IMR-90 (cell line): ENCODE measurements around the gene PPARG. TPM values are rescaled to one million over a fixed set of nuclear protein-coding genes. Genes with fewer than 3 reads are reported as not detected.

Experiments used
- ATAC-seq: fragments of 200-7000 bp; cut with Tn5 transposase; 2 replicates; pipeline ENCODE4 v1.9.1; 2020; ENCODE audit warnings: low read depth, mild to moderate bottlenecking, moderate library complexity
- BruUV-seq: library from RNA; stranded (reverse); fragments of 400-500 nt; replicated peaks from 2 replicates; lab custom pipeline; 2021; lab: Mats Ljungman, UMichigan
- CTCF ChIA-PET: fragments of 300-600 bp; formaldehyde crosslinking; extraction: SDS; loops from one replicate; lab custom pipeline; 2021; ENCODE audit warnings: antibody characterized with exemption; lab: Yijun Ruan, JAX
- POLR2A ChIA-PET: fragments of 300-600 bp; sonication (Branson Sonifier 250); formaldehyde crosslinking; loops from one replicate; lab custom pipeline; 2022; ENCODE audit warnings: antibody characterized with exemption; ENCODE audit not compliant: unreplicated experiment; lab: Charles Lee
- DNase-seq: peaks from one replicate; pipeline ENCODE4 v3.0.0; 2013
- H2AFZ ChIP-seq: replicated peaks from 2 replicates; pipeline ENCODE3; 2013; ENCODE audit warnings: low read length, mild to moderate bottlenecking; ENCODE audit not compliant: poor library complexity
- H2AK5ac ChIP-seq: 2 replicates; pipeline ENCODE4 v1.6.1; 2013; ENCODE audit warnings: low read depth, low read length, inconsistent platforms
- H2AK9ac ChIP-seq: replicated peaks from 2 replicates; pipeline ENCODE3; 2013; ENCODE audit warnings: mild to moderate bottlenecking, low read depth, low read length, moderate library complexity; ENCODE audit not compliant: poor library complexity
- H2BK120ac ChIP-seq: 2 replicates; pipeline ENCODE4 v1.6.1; 2013; ENCODE audit warnings: low read depth, low read length, inconsistent platforms
- H2BK15ac ChIP-seq: 3 replicates; pipeline ENCODE4 v1.6.1; 2013; ENCODE audit warnings: low read depth, low read length, inconsistent platforms
- H2BK20ac ChIP-seq: 2 replicates; pipeline ENCODE4 v1.6.1; 2013; ENCODE audit warnings: low read depth, mild to moderate bottlenecking, inconsistent platforms, low read length, moderate library complexity
- H2BK5ac ChIP-seq: 2 replicates; pipeline ENCODE4 v1.6.1; 2013; ENCODE audit warnings: mild to moderate bottlenecking, low read depth, low read length, inconsistent platforms; ENCODE audit not compliant: poor library complexity, severe bottlenecking
- H3K14ac ChIP-seq: replicated peaks from 2 replicates; pipeline ENCODE4 v1.6.1; 2013; ENCODE audit warnings: low read depth, low read length, inconsistent platforms
- H3K18ac ChIP-seq: 2 replicates; pipeline ENCODE4 v1.6.1; 2013; ENCODE audit warnings: low read depth, low read length, control low read depth
- H3K23ac ChIP-seq: 2 replicates; pipeline ENCODE4 v1.6.1; 2013; ENCODE audit warnings: low read depth, low read length, inconsistent platforms
- H3K27ac ChIP-seq: 2 replicates; pipeline ENCODE4 v1.5.1; 2013; ENCODE audit warnings: mild to moderate bottlenecking, control low read depth, low read length; ENCODE audit not compliant: insufficient read depth
- H3K27me3 ChIP-seq: 2 replicates; pipeline ENCODE4 v1.6.1; 2013; ENCODE audit warnings: low read length; ENCODE audit not compliant: control insufficient read depth, insufficient read depth
- H3K36me3 ChIP-seq: 2 replicates; pipeline ENCODE4 v1.6.1; 2013; ENCODE audit warnings: low read length, mixed read lengths; ENCODE audit not compliant: control insufficient read depth, insufficient read depth
- H3K4ac ChIP-seq: 2 replicates; pipeline ENCODE4 v1.6.1; 2013; ENCODE audit warnings: low read depth, low read length, inconsistent platforms
- H3K4me1 ChIP-seq: 2 replicates; pipeline ENCODE4 v1.6.1; 2013; ENCODE audit warnings: low read length, mixed read lengths; ENCODE audit not compliant: control insufficient read depth, insufficient read depth
- H3K4me2 ChIP-seq: 2 replicates; pipeline ENCODE4 v1.6.1; 2013; ENCODE audit warnings: low read depth, mild to moderate bottlenecking, control low read depth, low read length, moderate library complexity
- H3K4me3 ChIP-seq: 2 replicates; pipeline ENCODE4 v1.5.1; 2013; ENCODE audit warnings: low read depth, mild to moderate bottlenecking, control low read depth, low read length, moderate library complexity; ENCODE audit not compliant: insufficient read depth
- H3K56ac ChIP-seq: 2 replicates; pipeline ENCODE4 v1.6.1; 2013; ENCODE audit warnings: low read length, inconsistent platforms; ENCODE audit not compliant: insufficient read depth; ENCODE audit errors: extremely low read depth
- H3K79me1 ChIP-seq, 2 experiments: 2 replicates each; pipeline ENCODE4 v1.6.1; 2013; ENCODE audit warnings: low read length in 2 of 2, inconsistent platforms in 1 of 2, low read depth in 1 of 2
- H3K9ac ChIP-seq: 2 replicates; pipeline ENCODE4 v1.6.1; 2013; ENCODE audit warnings: low read depth, low read length, control low read depth
- H3K9me1 ChIP-seq: 2 replicates; pipeline ENCODE4 v1.6.1; 2013; ENCODE audit warnings: low read length, inconsistent platforms; ENCODE audit not compliant: insufficient read depth
- H3K9me3 ChIP-seq: 2 replicates; pipeline ENCODE4 v1.6.1; 2013; ENCODE audit warnings: low read length; ENCODE audit not compliant: control insufficient read depth, insufficient read depth
- H4K20me1 ChIP-seq: 2 replicates; pipeline ENCODE4 v1.6.1; 2013; ENCODE audit warnings: low read length, inconsistent platforms; ENCODE audit not compliant: insufficient read depth
- H4K5ac ChIP-seq: 2 replicates; pipeline ENCODE4 v1.6.1; 2013; ENCODE audit warnings: mild to moderate bottlenecking, low read depth, low read length, control low read depth
- H4K8ac ChIP-seq, 2 experiments: 2 replicates each; pipeline ENCODE4 v1.6.1; 2013; ENCODE audit warnings: low read depth in 2 of 2, low read length in 2 of 2, control low read depth in 1 of 2, inconsistent platforms in 1 of 2
- H4K91ac ChIP-seq: 2 replicates; pipeline ENCODE4 v1.6.1; 2013; ENCODE audit warnings: low read depth, low read length, inconsistent platforms; ENCODE audit not compliant: insufficient read depth
- CHD1 ChIP-seq: IDR thresholded peaks from 2 replicates; pipeline ENCODE4 v1.6.1; 2012; ENCODE audit warnings: low read depth, low read length, improper control_type of control experiment
- ELK1 ChIP-seq: fragments of 150-350 bp; IDR thresholded peaks from 2 replicates; pipeline ENCODE4 v1.6.1; 2016; ENCODE audit warnings: low read depth, mild to moderate bottlenecking, low read length, moderate library complexity, borderline replicate concordance
- MAFK ChIP-seq: IDR thresholded peaks from 2 replicates; pipeline ENCODE4 v1.6.1; 2012; ENCODE audit warnings: low read depth, low read length, improper control_type of control experiment
- MAZ ChIP-seq: IDR thresholded peaks from 2 replicates; pipeline ENCODE4 v1.6.1; 2012; ENCODE audit warnings: low read depth, mild to moderate bottlenecking, low read length, improper control_type of control experiment, moderate library complexity, borderline replicate concordance
- NFE2L2 ChIP-seq: fragments of 150-350 bp; IDR thresholded peaks from 2 replicates; pipeline ENCODE4 v1.6.1; 2016; ENCODE audit warnings: low read depth, mild to moderate bottlenecking, low read length
- RAD21 ChIP-seq: IDR thresholded peaks from 2 replicates; pipeline ENCODE4 v1.6.1; 2012; ENCODE audit warnings: low read length, improper control_type of control experiment
- SMC3 ChIP-seq: fragments of 150-350 bp; IDR thresholded peaks from 2 replicates; pipeline ENCODE4 v1.6.1; 2016; ENCODE audit warnings: low read depth, mild to moderate bottlenecking, antibody characterized with exemption, low read length, moderate library complexity
- WGBS, 2 experiments: methylation state at CpG; one replicate each; pipeline versions ENCODE4 v1.1.5 to v1.1.7; 2013; ENCODE audit warnings: missing lambda C conversion rate in 2 of 2; ENCODE audit not compliant: insufficient read length in 1 of 2; ENCODE audit errors: extremely low coverage in 2 of 2; 5-methylcytosine and 5-hydroxymethylcytosine counted together
- dilution Hi-C: fragments of 300-500 bp; cut with HindIII; formaldehyde crosslinking; loops from one replicate; pipeline ENCODE4 v1.14.3; 2018; ENCODE audit warnings: low sequenced_read_pairs; ENCODE audit not compliant: unreplicated experiment
- in situ Hi-C: fragments of 300-500 bp; cut with MboI; formaldehyde crosslinking; loops from 3 replicates; pipeline ENCODE4 v1.14.3; 2019; ENCODE audit warnings: low sequenced_read_pairs, inconsistent platforms, mixed read lengths
- intact Hi-C: fragments of 100-400 bp; cut with micrococcal nuclease; formaldehyde crosslinking; loops from 2 replicates; pipeline ENCODE4 v1.10.0; 2022
- polyA plus RNA-seq, 3 experiments: library from polyadenylated mRNA; depleted of rRNA; stranded (reverse); fragments of >200 nt; gene quantifications; 2 replicates each; pipeline ENCODE4 v1.2.3, GENCODE V29; 2012; ENCODE audit warnings: low replicate concordance in 1 of 3
- total RNA-seq: library from RNA; depleted of rRNA; stranded (reverse); fragments of >200 nt; gene quantifications from 2 replicates; pipeline ENCODE4 v1.2.3, GENCODE V29; 2012
- TF ChIP-seq, protein P1 (sequence below): conservative IDR thresholded peaks from 2 replicates; pipeline ENCODE4 v1.5.1; 2012; ENCODE audit warnings: mild to moderate bottlenecking, low read depth, low read length, improper control_type of control experiment

The PPARG gene
- total and polyA plus RNA-seq, 2 of the 4 experiments (the other 2 are of a cell fraction) = 11.2 to 23.8 TPM

GRCh38 chr3:12328132-12328836 lies 39.4 kb downstream of the PPARG start:
- Histone ChIP-seq H2AK9ac (no peak overlapping the region), H2BK120ac (no peak overlapping the region), H4K8ac (no peak overlapping the region), H2BK5ac (no peak overlapping the region), H3K14ac (no peak overlapping the region), H3K9ac (no peak overlapping the region), H3K36me3 (no peaks in the 10 kb centered on the region), H3K27me3 (no peaks in the 10 kb centered on the region), H3K23ac (0 out of 2 replicates have a peak overlapping the region, but pooled peaks have one; percentile 20), H2AK5ac (no peak overlapping the region), H3K4ac (no peak overlapping the region), H4K5ac (no peak overlapping the region), H3K9me1 (no peaks in the 10 kb centered on the region), H3K9me3 (no peaks in the 10 kb centered on the region), H3K27ac (no peak overlapping the region), H3K4me2 (no peak overlapping the region), H3K4me1 (peaks cover 2% of the 10 kb centered on the region; the same call in 1 of the 2 replicates), H3K18ac (no peak overlapping the region), H4K20me1 (no peaks in the 10 kb centered on the region), H2BK15ac (no peak overlapping the region), H4K91ac (no peak overlapping the region), H3K79me1 (peaks cover 0 to 6% of the 10 kb centered on the region in 2 experiments; a peak in 2 of 4 replicates), H3K56ac (no peak overlapping the region), H3K4me3 (no peak overlapping the region), H2BK20ac (no peak overlapping the region), H2AFZ (no peak overlapping the region)
- BruUV-seq = no TSS peak
- ATAC-seq (0 out of 2 replicates have a peak, but pooled peaks have one; percentile 14), DNase-seq (no peak)
- in situ Hi-C loops = no loop called here
- dilution Hi-C loops = no loop called here
- ChIA-PET CTCF (no interaction called here), POLR2A (no interaction called here)
- TF ChIP-seq MAZ = no peak
- TF ChIP-seq, protein P1, sequence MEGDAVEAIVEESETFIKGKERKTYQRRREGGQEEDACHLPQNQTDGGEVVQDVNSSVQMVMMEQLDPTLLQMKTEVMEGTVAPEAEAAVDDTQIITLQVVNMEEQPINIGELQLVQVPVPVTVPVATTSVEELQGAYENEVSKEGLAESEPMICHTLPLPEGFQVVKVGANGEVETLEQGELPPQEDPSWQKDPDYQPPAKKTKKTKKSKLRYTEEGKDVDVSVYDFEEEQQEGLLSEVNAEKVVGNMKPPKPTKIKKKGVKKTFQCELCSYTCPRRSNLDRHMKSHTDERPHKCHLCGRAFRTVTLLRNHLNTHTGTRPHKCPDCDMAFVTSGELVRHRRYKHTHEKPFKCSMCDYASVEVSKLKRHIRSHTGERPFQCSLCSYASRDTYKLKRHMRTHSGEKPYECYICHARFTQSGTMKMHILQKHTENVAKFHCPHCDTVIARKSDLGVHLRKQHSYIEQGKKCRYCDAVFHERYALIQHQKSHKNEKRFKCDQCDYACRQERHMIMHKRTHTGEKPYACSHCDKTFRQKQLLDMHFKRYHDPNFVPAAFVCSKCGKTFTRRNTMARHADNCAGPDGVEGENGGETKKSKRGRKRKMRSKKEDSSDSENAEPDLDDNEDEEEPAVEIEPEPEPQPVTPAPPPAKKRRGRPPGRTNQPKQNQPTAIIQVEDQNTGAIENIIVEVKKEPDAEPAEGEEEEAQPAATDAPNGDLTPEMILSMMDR = no peak
- no peak for TF ChIP-seq SMC3
- TF ChIP-seq CHD1 = no peak
- TF ChIP-seq ELK1 = no peak
- TF ChIP-seq MAFK = no peak
- TF ChIP-seq RAD21 = no peak
- TF ChIP-seq NFE2L2 = no peak
- WGBS, 2 experiments = no CpG with 5 or more reads among the region's 8 CpGs
- intact Hi-C loops = no loop called here
